IPS-NIHi11 (cell line): ENCODE results near the gene A1BG.

ENCODE experiments used
- DNase-seq: peaks from one replicate; pipeline ENCODE4 v3.0.0; 2012; ENCODE audit warnings: mixed read lengths, low spot score

A1BG gene

DNA sequence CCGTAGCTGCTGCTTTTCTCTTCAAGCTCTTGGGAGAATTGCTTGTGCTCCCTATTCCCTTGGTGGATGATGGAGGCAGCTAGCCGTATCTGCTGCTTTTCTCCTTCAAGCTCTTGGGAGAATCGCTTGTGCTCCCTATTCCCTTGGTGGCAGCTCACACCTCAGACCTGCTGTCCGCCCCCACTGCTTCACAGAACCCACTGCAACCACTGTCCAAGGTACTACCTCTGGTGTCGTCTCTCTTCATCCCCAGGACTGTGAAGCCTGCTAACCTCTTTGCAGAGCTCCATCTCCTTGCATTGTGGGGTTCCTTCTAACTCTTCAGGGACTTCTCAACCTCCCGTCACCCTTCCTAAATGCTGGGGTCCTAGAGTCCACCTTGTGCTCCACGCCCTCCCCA is 52.7 kb downstream of the A1BG start:
- DNase-seq, result no peak

DNA sequence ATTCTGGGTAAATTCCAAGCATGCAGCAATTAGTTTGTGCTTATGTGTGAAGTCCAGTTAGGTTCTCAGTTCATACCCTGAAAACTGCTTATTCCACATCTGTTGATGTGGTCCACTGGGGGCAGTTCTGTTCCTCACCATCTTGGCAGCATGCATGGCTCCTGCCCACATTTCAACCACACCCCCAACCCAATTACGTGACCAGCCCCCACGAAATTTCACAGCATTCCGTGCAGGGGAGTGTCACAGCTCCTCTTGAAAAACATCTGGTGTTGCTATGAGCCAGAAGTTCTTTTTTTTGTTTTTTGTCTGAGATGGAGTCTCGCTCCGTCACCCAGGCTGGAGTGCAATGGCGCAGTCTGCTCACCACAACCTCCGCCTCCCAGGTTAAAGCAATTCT is 57.2 kb downstream of the A1BG start:
- no peak for DNase-seq
